ENCODE measurements around the gene TPRA1. TPM values are rescaled to one million over a fixed set of nuclear protein-coding genes. Genes with fewer than 3 reads are reported as not detected.

The TPRA1 gene
- total and polyA plus RNA-seq, 9 of the 15 experiments (the other 6 are each of a cell fraction or from before 2014, with no cell fraction given): 0.66 to 21.5 (median 11.1) TPM

DNA sequence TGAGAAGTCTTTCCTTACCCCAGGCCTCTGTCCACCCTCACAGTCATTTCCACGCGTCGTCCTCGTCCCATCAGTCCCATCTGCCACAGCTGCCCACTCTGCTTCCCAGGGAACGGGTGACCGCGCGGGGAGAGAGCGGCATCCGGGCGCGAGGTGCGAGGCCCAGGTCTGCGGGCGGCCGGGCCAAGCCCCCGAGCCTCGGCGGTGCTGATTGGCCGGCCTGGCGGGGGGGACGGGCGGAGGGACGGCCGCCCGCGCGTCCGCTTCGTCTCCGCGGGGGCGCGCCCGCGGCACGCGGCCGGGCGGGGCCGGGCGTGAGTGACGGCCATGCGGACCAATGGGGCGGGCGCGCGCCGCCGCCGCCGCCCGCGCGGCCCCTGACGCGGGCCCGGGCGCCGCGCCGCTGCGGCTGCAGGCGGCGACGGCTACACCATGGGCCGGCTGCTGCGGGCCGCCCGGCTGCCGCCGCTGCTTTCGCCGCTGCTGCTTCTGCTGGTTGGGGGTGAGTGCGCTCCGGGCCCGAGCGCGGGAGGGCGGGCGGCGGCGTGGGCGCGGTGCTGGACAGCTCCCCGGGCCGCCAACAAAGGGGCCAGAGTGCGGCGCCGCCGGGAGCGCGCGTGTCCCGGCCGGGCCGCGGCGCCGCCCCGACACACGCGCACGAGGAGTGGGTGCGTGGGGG is 38.4 kb upstream of the TPRA1 start, which contains the start of gene PODXL2 (continued):
- TF ChIP-seq, protein P1, sequence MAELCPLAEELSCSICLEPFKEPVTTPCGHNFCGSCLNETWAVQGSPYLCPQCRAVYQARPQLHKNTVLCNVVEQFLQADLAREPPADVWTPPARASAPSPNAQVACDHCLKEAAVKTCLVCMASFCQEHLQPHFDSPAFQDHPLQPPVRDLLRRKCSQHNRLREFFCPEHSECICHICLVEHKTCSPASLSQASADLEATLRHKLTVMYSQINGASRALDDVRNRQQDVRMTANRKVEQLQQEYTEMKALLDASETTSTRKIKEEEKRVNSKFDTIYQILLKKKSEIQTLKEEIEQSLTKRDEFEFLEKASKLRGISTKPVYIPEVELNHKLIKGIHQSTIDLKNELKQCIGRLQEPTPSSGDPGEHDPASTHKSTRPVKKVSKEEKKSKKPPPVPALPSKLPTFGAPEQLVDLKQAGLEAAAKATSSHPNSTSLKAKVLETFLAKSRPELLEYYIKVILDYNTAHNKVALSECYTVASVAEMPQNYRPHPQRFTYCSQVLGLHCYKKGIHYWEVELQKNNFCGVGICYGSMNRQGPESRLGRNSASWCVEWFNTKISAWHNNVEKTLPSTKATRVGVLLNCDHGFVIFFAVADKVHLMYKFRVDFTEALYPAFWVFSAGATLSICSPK (IDR thresholded peaks at IDR 0.05; ENCODE audit: borderline replicate concordance): no peak
- TF ChIP-seq FOXO4 (CRISPR knock-in tag; IDR thresholded peaks at IDR 0.05) (no peak), ZNF778 (CRISPR knock-in tag; IDR thresholded peaks at IDR 0.05) (no peak), NONO (IDR thresholded peaks at IDR 0.05; ENCODE audit: low read depth in 2 of 2, low read length in 1 of 2) (0 out of 4 replicates have a peak, but pooled peaks of 1 of the 2 experiments have one; percentile 22), ZBTB7A (IDR thresholded peaks at IDR 0.05; ENCODE audit: borderline replicate concordance, control insufficient read depth, low read depth, low read length) (no peak), AFF1 (IDR thresholded peaks at IDR 0.05; ENCODE audit: low read depth in 1 of 2, partially characterized antibody in 2 of 2) (no peak), RBM17 (IDR thresholded peaks at IDR 0.05; ENCODE audit: borderline replicate concordance, low read depth, low read length) (no peak), MTF1 (CRISPR knock-in tag; IDR thresholded peaks at IDR 0.05; ENCODE audit: borderline replicate concordance) (no peak), ARID2 (IDR thresholded peaks at IDR 0.05) (no peak), MITF (IDR thresholded peaks at IDR 0.05) (no peak), POLR2B (IDR thresholded peaks at IDR 0.05; ENCODE audit: low read depth, partially characterized antibody) (no peak), RBFOX2 (IDR thresholded peaks at IDR 0.05; ENCODE audit: low read depth, low read length) (peak; percentile 31; the same call in 1 of the 2 replicates), RUNX1 (IDR thresholded peaks at IDR 0.05; ENCODE audit: low read depth) (no peak), ZNF316 (IDR thresholded peaks at IDR 0.05) (no peak)
- TF ChIP-seq, protein P2, sequence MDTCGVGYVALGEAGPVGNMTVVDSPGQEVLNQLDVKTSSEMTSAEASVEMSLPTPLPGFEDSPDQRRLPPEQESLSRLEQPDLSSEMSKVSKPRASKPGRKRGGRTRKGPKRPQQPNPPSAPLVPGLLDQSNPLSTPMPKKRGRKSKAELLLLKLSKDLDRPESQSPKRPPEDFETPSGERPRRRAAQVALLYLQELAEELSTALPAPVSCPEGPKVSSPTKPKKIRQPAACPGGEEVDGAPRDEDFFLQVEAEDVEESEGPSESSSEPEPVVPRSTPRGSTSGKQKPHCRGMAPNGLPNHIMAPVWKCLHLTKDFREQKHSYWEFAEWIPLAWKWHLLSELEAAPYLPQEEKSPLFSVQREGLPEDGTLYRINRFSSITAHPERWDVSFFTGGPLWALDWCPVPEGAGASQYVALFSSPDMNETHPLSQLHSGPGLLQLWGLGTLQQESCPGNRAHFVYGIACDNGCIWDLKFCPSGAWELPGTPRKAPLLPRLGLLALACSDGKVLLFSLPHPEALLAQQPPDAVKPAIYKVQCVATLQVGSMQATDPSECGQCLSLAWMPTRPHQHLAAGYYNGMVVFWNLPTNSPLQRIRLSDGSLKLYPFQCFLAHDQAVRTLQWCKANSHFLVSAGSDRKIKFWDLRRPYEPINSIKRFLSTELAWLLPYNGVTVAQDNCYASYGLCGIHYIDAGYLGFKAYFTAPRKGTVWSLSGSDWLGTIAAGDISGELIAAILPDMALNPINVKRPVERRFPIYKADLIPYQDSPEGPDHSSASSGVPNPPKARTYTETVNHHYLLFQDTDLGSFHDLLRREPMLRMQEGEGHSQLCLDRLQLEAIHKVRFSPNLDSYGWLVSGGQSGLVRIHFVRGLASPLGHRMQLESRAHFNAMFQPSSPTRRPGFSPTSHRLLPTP (IDR thresholded peaks at IDR 0.05; ENCODE audit: borderline replicate concordance, extremely low read depth, insufficient read length): no peak
